ENCODE results near the gene ESR2. TPM values are rescaled to one million over a fixed set of nuclear protein-coding genes. Genes with fewer than 3 reads are reported as not detected.

Gene ESR2
- total and polyA plus RNA-seq, 2 donors (not counting 3 experiments of a cell fraction or from before 2014, with no cell fraction given), result 0.10 to 0.58 TPM

GRCh38 chr14:64049616-64050381, 244.4 kb downstream of the ESR2 start:
- dilution Hi-C loops (cut with MboI; ENCODE audit: extremely low pct_ligation_motif_present, low sequenced_read_pairs) (no loop called here), intact Hi-C loops (cut with micrococcal nuclease) (no loop called here)
- FAIRE-seq (no peak), DNase-seq (ENCODE audit: low read depth, low spot score) (no peak)
- CTCF ChIA-PET, result interaction anchor here (1.6 to 1.7 kb wide), 2 partner anchors 39 to 253 kb away, joined by 3 to 8 read pairs; no protein-coding TSS in a partner anchor
- Histone ChIP-seq H3K4me3 (replicated peaks in 1 of 3; ENCODE audit: insufficient read depth in 1 of 3, low read depth in 1 of 3, low read length in 3 of 3) (no peak overlapping the region), H3K4me1 (ENCODE audit: control insufficient read depth, extremely low read depth, insufficient read depth, low read length) (no peaks in the 10 kb centered on the region), H3K4me2 (ENCODE audit: insufficient read depth, low read length) (no peak overlapping the region), H3K27ac (ENCODE audit: insufficient read depth, low read depth, low read length) (no peak overlapping the region), H3K9ac (replicated peaks; ENCODE audit: extremely low read depth, insufficient read depth, low read length) (no peak overlapping the region), H3K9me3 (replicated peaks; ENCODE audit: control insufficient read depth, insufficient read depth, low read length) (no peaks in the 10 kb centered on the region), H3K36me3 (ENCODE audit: control insufficient read depth in 2 of 2, extremely low read depth in 1 of 2, insufficient read depth in 2 of 2, low read length in 2 of 2) (peaks cover 2% of the 10 kb centered on the region in 2 experiments), H3K9me1 (replicated peaks; ENCODE audit: control insufficient read depth, extremely low read depth, insufficient read depth, low read length) (no peaks in the 10 kb centered on the region), H3K79me2 (ENCODE audit: control insufficient read depth, insufficient read depth, low read length) (no peaks in the 10 kb centered on the region), H3K27me3 (ENCODE audit: control insufficient read depth in 2 of 2, insufficient read depth in 2 of 2, low read length in 2 of 2) (no peaks in the 10 kb centered on the region), H4K20me1 (replicated peaks; ENCODE audit: control insufficient read depth, extremely low read depth, insufficient read depth, low read length) (no peaks in the 10 kb centered on the region), H2AFZ (ENCODE audit: low read depth, low read length) (no peak overlapping the region)
- POLR2A ChIA-PET, result no interaction called here
- TF ChIP-seq MAX (IDR thresholded peaks at IDR 0.05; ENCODE audit: insufficient read depth, insufficient read length) (no peak), GATA2 (IDR thresholded peaks at IDR 0.05; ENCODE audit: insufficient read depth, insufficient read length, low read depth, low read length) (no peak), MYC (IDR thresholded peaks at IDR 0.05; ENCODE audit: low read depth, low read length) (no peak), POLR2AphosphoS5 (IDR thresholded peaks at IDR 0.05; ENCODE audit: insufficient read depth, low read depth, low read length) (no peak), CTCF (IDR thresholded peaks at IDR 0.05; ENCODE audit: extremely low read depth in 1 of 2, insufficient read depth in 1 of 2, low read depth in 1 of 2, low read length in 2 of 2) (no peak), FOS (IDR thresholded peaks at IDR 0.05; ENCODE audit: borderline replicate concordance, insufficient read depth, low read length) (no peak), EZH2 (IDR thresholded peaks at IDR 0.05; ENCODE audit: borderline replicate concordance, low read depth, low read length, severe bottlenecking) (no peak), POLR2A (IDR thresholded peaks at IDR 0.05; ENCODE audit: low read depth, low read length) (no peak), JUN (IDR thresholded peaks at IDR 0.05; ENCODE audit: borderline replicate concordance, insufficient read depth, insufficient read length, low read depth) (no peak)
- no TSS peak for BruUV-seq (replicated peaks)
